Erythroblast (primary cell): ENCODE results near the gene ME3.

Source experiments
- GATA1 ChIP-seq: IDR thresholded peaks from 2 replicates; pipeline ENCODE4 v1.6.1; 2011; ENCODE audit warnings: low read depth, mild to moderate bottlenecking, control low read depth, low read length, moderate library complexity
- POLR2A ChIP-seq: IDR thresholded peaks from 2 replicates; pipeline ENCODE4 v1.6.1; 2011; ENCODE audit warnings: mild to moderate bottlenecking, low read length

DNA sequence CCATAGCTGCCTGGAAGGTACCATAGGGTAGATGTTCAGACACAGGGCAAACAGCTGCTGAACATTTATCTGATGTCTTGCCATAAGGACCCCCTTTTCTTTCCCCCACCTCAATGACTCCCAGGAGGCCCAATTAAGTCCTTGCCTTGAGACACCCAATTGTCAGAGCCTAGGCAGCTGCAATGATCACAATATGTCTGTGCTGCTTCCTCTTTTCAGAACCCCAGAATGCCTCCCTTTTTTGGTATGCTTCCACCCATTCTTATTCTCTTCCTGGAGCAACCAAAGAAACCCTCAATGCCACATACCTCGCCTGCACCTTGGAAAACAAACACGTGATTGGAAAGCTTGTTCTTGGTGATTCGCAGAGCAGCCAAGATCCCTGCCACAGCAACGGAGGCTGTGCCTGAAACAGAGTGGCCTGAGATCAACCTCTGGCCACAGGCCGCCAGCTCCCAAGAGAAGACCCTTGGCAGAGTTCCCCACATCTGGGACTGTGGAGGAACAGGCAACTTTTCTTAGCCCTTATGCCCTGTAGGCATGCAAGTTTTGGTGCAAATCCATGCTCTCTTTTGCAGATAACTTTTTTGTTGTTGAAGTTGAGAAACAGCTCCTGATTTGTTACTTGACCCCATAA is 222.3 kb downstream of the ME3 start:
- no peak for TF ChIP-seq POLR2A
- TF ChIP-seq GATA1: no peak
